K562 treated with DMSO at 1 percent for 4 hours (cell line): ENCODE measurements around the gene ZNFX1. TPM values are rescaled to one million over a fixed set of nuclear protein-coding genes. Genes with fewer than 3 reads are reported as not detected.

Source experiments
- total RNA-seq: library from RNA; unstranded; fragments of 300-600 nt; gene quantifications from 2 replicates; pipeline ENCODE4 v1.2.3, GENCODE V29; 2022; ENCODE audit not compliant: insufficient read depth

Gene ZNFX1
- total RNA-seq = 5.2 and 7.2 TPM in 2 replicates

DNA sequence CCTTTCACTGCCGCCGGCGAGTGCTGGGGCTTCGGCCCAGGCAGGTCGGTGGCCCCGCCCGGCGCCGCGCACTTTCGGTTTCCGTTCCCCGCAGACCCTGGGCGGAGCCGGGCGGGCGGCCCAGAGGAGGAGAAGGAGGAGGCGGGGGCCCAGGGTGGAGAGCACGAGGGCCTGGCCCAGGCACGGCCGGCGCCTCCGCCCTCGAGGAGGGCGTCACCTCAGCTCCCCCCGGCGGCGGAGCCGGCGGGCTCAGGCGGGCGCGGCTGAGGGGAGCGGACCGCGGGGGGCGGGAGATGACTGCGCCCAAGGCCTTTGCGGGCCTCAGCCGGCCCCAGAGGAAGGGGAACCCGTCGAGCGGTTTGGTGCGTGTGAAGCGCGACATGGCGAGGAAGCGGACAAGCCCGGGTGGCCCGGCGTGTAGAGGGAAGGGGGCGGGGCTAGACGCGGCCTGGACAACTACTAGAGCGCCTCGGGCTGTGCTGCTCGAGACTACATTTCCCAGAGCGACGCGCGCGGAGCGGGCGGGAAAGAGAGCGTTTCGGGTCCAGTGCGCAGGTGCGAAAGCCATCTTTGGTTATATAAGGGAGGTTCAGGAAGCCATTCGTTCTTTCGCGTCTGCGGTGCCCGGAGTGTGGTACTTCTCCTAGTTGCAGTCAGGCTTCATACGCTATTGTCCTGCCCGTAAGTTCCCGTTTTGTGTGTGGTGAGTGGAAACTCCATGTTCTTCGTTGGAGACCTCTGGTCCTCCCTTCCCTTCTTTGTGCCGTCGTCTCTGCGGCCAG, at the start of gene ZNFX1:
Gene ZNFX1 (minus strand): TSS at position 22 of the 782 bp plus-strand sequence. CDS start 2,218 bp downstream, outside the sequence.

DNA sequence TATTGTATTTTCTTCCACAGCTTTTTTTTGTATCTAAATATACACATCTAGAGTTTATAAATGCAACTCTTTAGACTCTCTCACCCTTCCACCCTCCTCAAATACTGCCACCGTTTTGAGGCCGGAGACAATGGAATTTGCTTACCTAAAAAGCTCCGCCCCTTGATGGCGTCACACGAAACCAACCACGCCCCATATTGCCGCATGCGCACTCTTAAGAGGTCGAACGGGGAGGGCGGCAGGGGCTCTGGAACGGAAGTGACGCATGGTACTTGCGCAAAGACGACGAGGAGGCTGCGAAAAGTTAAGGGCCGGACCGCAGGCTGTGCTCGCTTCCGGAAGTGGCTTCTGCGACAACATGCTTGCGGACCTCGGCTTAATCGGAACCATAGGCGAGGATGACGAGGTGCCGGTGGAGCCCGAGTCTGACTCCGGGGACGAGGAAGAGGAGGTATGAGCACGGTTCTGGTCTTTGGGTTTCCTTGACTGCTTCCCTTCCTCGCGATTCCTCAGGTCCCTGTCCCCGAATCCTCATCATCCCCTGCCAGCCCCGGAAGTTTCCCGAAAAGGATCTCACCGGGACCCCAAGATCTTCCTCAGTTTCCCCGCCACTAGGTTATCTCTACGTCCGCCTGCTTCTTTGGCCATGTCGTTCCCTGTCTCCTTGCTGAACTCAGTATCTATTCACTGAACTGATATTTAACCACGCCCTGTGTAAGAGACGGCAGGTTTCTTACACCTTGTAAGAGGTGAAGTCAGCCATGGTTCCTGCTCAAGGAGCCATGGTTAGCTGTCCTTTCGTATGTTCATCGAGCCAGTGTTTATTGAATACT, 58.5 kb downstream of the ZNFX1 start, which contains the start of gene DDX27:
Gene DDX27 (plus strand): TSS at position 326 of the 833 bp plus-strand sequence. CDS start 33 bp downstream, at position 359.

Other genes starting within 250 kb of the ZNFX1 start
- gene CSE1L, start 231.7 kb downstream of the ZNFX1 start, total RNA-seq = 71.8 and 86.4 TPM in 2 replicates
- 56.5 and 74.4 TPM in 2 replicates for gene STAU1, start 89.7 kb downstream of the ZNFX1 start, total RNA-seq
- gene DDX27, start 58.6 kb downstream of the ZNFX1 start, total RNA-seq = 37.4 and 44.6 TPM in 2 replicates
- gene KCNB1, start 204.6 kb upstream of the ZNFX1 start, total RNA-seq = not detected in 2 replicates